HL-60 (cell line): ENCODE results near the gene CDH23.

ENCODE experiments used
- POLR2AphosphoS5 ChIP-seq: IDR thresholded peaks from 2 replicates; pipeline ENCODE4 v1.6.1; 2012; ENCODE audit warnings: low read depth
- REST ChIP-seq: IDR thresholded peaks from 2 replicates; pipeline ENCODE4 v1.6.1; 2012; ENCODE audit warnings: low read depth; ENCODE audit not compliant: insufficient replicate concordance
- TF ChIP-seq, protein P1 (sequence below): IDR thresholded peaks from one replicate; pipeline ENCODE4 v1.5.1; 2011; ENCODE audit warnings: low read length, control low read depth, inconsistent platforms; ENCODE audit not compliant: insufficient read depth

GRCh38 chr10:71576842-71577241 lies 180.1 kb downstream of the CDH23 start:
- TF ChIP-seq, protein P1, sequence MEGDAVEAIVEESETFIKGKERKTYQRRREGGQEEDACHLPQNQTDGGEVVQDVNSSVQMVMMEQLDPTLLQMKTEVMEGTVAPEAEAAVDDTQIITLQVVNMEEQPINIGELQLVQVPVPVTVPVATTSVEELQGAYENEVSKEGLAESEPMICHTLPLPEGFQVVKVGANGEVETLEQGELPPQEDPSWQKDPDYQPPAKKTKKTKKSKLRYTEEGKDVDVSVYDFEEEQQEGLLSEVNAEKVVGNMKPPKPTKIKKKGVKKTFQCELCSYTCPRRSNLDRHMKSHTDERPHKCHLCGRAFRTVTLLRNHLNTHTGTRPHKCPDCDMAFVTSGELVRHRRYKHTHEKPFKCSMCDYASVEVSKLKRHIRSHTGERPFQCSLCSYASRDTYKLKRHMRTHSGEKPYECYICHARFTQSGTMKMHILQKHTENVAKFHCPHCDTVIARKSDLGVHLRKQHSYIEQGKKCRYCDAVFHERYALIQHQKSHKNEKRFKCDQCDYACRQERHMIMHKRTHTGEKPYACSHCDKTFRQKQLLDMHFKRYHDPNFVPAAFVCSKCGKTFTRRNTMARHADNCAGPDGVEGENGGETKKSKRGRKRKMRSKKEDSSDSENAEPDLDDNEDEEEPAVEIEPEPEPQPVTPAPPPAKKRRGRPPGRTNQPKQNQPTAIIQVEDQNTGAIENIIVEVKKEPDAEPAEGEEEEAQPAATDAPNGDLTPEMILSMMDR = no peak
- TF ChIP-seq POLR2AphosphoS5 = no peak
- no peak for TF ChIP-seq REST
